ENCODE results near the gene PIK3C2G. TPM values are rescaled to one million over a fixed set of nuclear protein-coding genes. Genes with fewer than 3 reads are reported as not detected.

PIK3C2G gene
- total RNA-seq, 4 donors from 2014 or later = 0.10 to 0.88 (median 0.40) TPM; not detected in 1

- 86 to 90% methylated on average over 2 of the region's 2 CpGs for WGBS, 2 donors
- intact Hi-C loops (cut with DNase I) = no loop called here
- TF ChIP-seq CTCF (IDR thresholded peaks at IDR 0.05) = no peak
- no peak for TF ChIP-seq POLR2A (IDR thresholded peaks at IDR 0.05)
- no peaks in the 10 kb centered on the region for H3K27me3 ChIP-seq
- H3K9me3 ChIP-seq = no peaks in the 10 kb centered on the region
- DNase-seq = no peak
- H3K4me1 ChIP-seq = no peaks in the 10 kb centered on the region
- no peak overlapping the region for H3K4me3 ChIP-seq (replicated peaks in 1 of 3)
- no peaks in the 10 kb centered on the region for H3K36me3 ChIP-seq
- no peak overlapping the region for H3K27ac ChIP-seq
Measured at GRCh38 chr12:18651525-18651924, 390.2 kb downstream of the PIK3C2G start.

- Histone ChIP-seq H3K36me3 (no peaks in the 10 kb centered on the region), H3K4me3 (replicated peaks in 1 of 3) (no peak overlapping the region), H3K9me3 (no peaks in the 10 kb centered on the region), H3K4me1 (no peaks in the 10 kb centered on the region), H3K27ac (no peak overlapping the region), H3K27me3 (no peaks in the 10 kb centered on the region)
- TF ChIP-seq CTCF (IDR thresholded peaks at IDR 0.05) = no peak
- no peak for TF ChIP-seq POLR2A (IDR thresholded peaks at IDR 0.05)
- intact Hi-C loops (cut with DNase I) = no loop called here
- no peak for DNase-seq
Measured at GRCh38 chr12:18652596-18652995, 391.3 kb downstream of the PIK3C2G start.

GRCh38 chr12:18653465-18653864 is 392.1 kb downstream of the PIK3C2G start:
- WGBS, 2 donors = 16 to 28% methylated on average over 1 of the region's 1 CpG
- intact Hi-C loops (cut with DNase I) = no loop called here
- TF ChIP-seq CTCF (IDR thresholded peaks at IDR 0.05) = no peak
- TF ChIP-seq POLR2A (IDR thresholded peaks at IDR 0.05) = no peak
- Histone ChIP-seq H3K4me3 (replicated peaks in 1 of 3) (no peak overlapping the region), H3K36me3 (no peaks in the 10 kb centered on the region), H3K27ac (no peak overlapping the region), H3K27me3 (no peaks in the 10 kb centered on the region), H3K9me3 (no peaks in the 10 kb centered on the region), H3K4me1 (no peaks in the 10 kb centered on the region)
- no peak for DNase-seq

GRCh38 chr12:18655351-18655750 is 394.0 kb downstream of the PIK3C2G start:
- no peak for DNase-seq
- no peak for TF ChIP-seq CTCF (IDR thresholded peaks at IDR 0.05)
- TF ChIP-seq POLR2A (IDR thresholded peaks at IDR 0.05) = no peak
- Histone ChIP-seq H3K27ac (no peak overlapping the region), H3K4me3 (replicated peaks in 1 of 3) (no peak overlapping the region), H3K27me3 (no peaks in the 10 kb centered on the region), H3K4me1 (no peaks in the 10 kb centered on the region), H3K9me3 (no peaks in the 10 kb centered on the region), H3K36me3 (no peaks in the 10 kb centered on the region)
- WGBS, 2 donors = 81 to 87% methylated on average over 4 of the region's 4 CpGs
- intact Hi-C loops (cut with DNase I) = no loop called here

- H3K27ac ChIP-seq = no peak overlapping the region
- DNase-seq = no peak
- H3K4me1 ChIP-seq = no peaks in the 10 kb centered on the region
- no peaks in the 10 kb centered on the region for H3K9me3 ChIP-seq
- no peaks in the 10 kb centered on the region for H3K27me3 ChIP-seq
- TF ChIP-seq CTCF (IDR thresholded peaks at IDR 0.05) = no peak
- no peak for TF ChIP-seq POLR2A (IDR thresholded peaks at IDR 0.05)
- no peaks in the 10 kb centered on the region for H3K36me3 ChIP-seq
- WGBS, 2 donors = 81 to 84% methylated on average over 2 of the region's 2 CpGs
- H3K4me3 ChIP-seq (replicated peaks in 1 of 3) = no peak overlapping the region
- intact Hi-C loops (cut with DNase I) = no loop called here
Measured at GRCh38 chr12:18658179-18658578, 396.9 kb downstream of the PIK3C2G start.

Data from thyroid gland (tissue), 4 donors.